CD4-positive, alpha-beta T cell treated with Interleukin-12 subunit alpha and Interleukin-12 subunit beta, for 1 hour (primary cell): ENCODE results near the gene SLC23A3.
"Not testable (repeated sequence)": the region's sequence is repeated elsewhere in the genome, so short reads cannot be mapped to it uniquely, and the experiment has no call there.

ENCODE experiments used
- DNase-seq: peaks from one replicate; pipeline ENCODE4 v3.0.0-alpha.2; 2020

SLC23A3 gene

GRCh38 chr2:219204425-219205164 lies 34.8 kb upstream of the SLC23A3 start:
- no peak for DNase-seq

- not testable (repeated sequence) for DNase-seq
These were observed 31.5 kb upstream of the SLC23A3 start for GRCh38 chr2:219201331-219201730.

- DNase-seq: peak; percentile 60
These were observed 30.9 kb upstream of the SLC23A3 start for GRCh38 chr2:219200502-219201326.

GRCh38 chr2:219199470-219200211 lies 29.8 kb upstream of the SLC23A3 start:
- no peak for DNase-seq

GRCh38 chr2:219198974-219199373 lies 29.1 kb upstream of the SLC23A3 start:
- DNase-seq: no peak

GRCh38 chr2:219197388-219197787 lies 27.6 kb upstream of the SLC23A3 start:
- DNase-seq: no peak

GRCh38 chr2:219186754-219187456 lies 17.1 kb upstream of the SLC23A3 start:
- DNase-seq: no peak

GRCh38 chr2:219184121-219184520 lies 14.3 kb upstream of the SLC23A3 start:
- DNase-seq: no peak

GRCh38 chr2:219183151-219183772 lies 13.4 kb upstream of the SLC23A3 start:
- DNase-seq: no peak

GRCh38 chr2:219182331-219183150 lies 12.7 kb upstream of the SLC23A3 start:
- no peak for DNase-seq

- DNase-seq: no peak
These were observed 11.7 kb upstream of the SLC23A3 start for GRCh38 chr2:219181531-219181930.

GRCh38 chr2:219180961-219181360 lies 11.1 kb upstream of the SLC23A3 start:
- DNase-seq: no peak

- DNase-seq: no peak
These were observed 10.0 kb upstream of the SLC23A3 start for GRCh38 chr2:219179601-219180465.

GRCh38 chr2:219178377-219179175 lies 8.7 kb upstream of the SLC23A3 start:
- peak; percentile 47 for DNase-seq

- peak; percentile 90 for DNase-seq
These were observed 7.9 kb upstream of the SLC23A3 start, which contains the start of gene RETREG2 for GRCh38 chr2:219177552-219178376. Gene RETREG2 (plus strand): TSS chr2:219178275. CDS start chr2:219178353, 78 bp downstream.

GRCh38 chr2:219176818-219177551 lies 7.2 kb upstream of the SLC23A3 start, which contains the start of gene CNPPD1:
Gene CNPPD1 (minus strand): TSS chr2:219176925. CDS start chr2:219176828, 97 bp downstream.
- peak; percentile 90 for DNase-seq
